ENCODE measurements around the gene CCR7. TPM values are rescaled to one million over a fixed set of nuclear protein-coding genes. Genes with fewer than 3 reads are reported as not detected.

Gene CCR7
- total RNA-seq (under 1 TPM; 0.11 to 0.20 TPM), polyA plus RNA-seq (ENCODE audit: insufficient read length in 2 of 2) (under 1 TPM; 0.17 to 0.33 TPM)
- long read RNA-seq, donor 1, partial matches to known transcripts = 0 of 1 reads
- long read RNA-seq, donor 1, other reads (novel, unspliced or antisense) = 0 of 1 reads
- long read RNA-seq, donor 2 = 0 reads
- long read RNA-seq, donor 3 = 0 reads
- long read RNA-seq, donor 4, partial matches to known transcripts = 0 of 1 reads
- long read RNA-seq, donor 4, other reads (novel, unspliced or antisense) = 0 of 1 reads

- no peaks in the 10 kb centered on the region for H3K36me3 ChIP-seq (ENCODE audit: control insufficient read depth, insufficient read depth, low read length)
- no peak for DNase-seq (ENCODE audit: low read depth in 4 of 6, low spot score in 6 of 6)
- peaks cover 4% of the 10 kb centered on the region for H3K27me3 ChIP-seq (ENCODE audit: control insufficient read depth, insufficient read depth, low read length)
- H3K27ac ChIP-seq (ENCODE audit: low read depth, low read length) = no peak within 1 kb of the TSS
- peaks cover 2% of the 10 kb centered on the region for H3K9me3 ChIP-seq (ENCODE audit: control insufficient read depth, insufficient read depth, low read length)
- peaks cover 6% of the 10 kb centered on the region for H3K4me1 ChIP-seq (ENCODE audit: control insufficient read depth, insufficient read depth, low read length)
- H3K4me3 ChIP-seq (ENCODE audit: low read depth, low read length) = no peak within 1 kb of the TSS
- WGBS (ENCODE audit: insufficient coverage) = 88% methylated on average over 5 of the region's 12 CpGs
Measured at GRCh38 chr17:40564883-40565768, at the start of gene CCR7. Gene CCR7 (minus strand): TSS chr17:40565472. CDS start chr17:40565409, 63 bp downstream.

DNA sequence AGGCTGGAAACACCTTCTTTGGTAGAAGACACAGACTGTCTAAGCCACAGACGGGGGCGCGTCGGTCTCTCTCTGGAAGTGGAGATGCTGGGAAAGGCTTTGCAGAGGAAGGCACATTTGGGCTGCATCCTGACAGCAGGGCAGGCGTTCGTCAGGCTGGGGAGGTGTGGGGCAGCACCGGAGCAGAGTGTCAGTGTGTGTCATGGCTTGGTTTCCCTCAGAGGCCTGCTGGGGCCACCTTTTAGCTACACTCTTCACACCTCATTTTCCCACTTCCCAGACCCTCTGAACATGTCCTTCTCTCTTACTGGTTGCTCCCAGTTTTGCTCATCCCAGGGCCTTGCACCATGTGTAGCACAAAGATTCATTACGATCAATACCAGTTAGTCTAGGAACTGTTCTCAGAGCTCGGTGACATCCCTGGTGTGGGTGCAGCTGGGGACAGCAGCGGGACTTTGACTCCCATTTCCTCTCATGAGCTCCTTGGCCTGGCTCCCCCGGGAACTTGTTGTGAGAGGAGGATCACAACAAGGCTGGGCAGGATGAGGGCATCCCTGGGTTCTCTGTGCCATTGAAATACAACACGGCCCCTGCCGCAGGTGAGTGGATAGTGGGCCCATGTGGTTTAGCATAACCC, 49.3 kb upstream of the CCR7 start:
- Histone ChIP-seq H3K36me3 (ENCODE audit: control insufficient read depth, insufficient read depth, low read length) (no peaks in the 10 kb centered on the region), H3K27me3 (ENCODE audit: control insufficient read depth, insufficient read depth, low read length) (no peaks in the 10 kb centered on the region), H3K27ac (ENCODE audit: low read depth, low read length) (no peak overlapping the region), H3K9me3 (ENCODE audit: control insufficient read depth, insufficient read depth, low read length) (no peaks in the 10 kb centered on the region), H3K4me3 (ENCODE audit: low read depth, low read length) (no peak overlapping the region), H3K4me1 (ENCODE audit: control insufficient read depth, insufficient read depth, low read length) (no peaks in the 10 kb centered on the region)
- 84% methylated on average over 12 of the region's 13 CpGs for WGBS (ENCODE audit: insufficient coverage)
- no peak for DNase-seq (ENCODE audit: low read depth in 4 of 6, low spot score in 6 of 6)

- H3K4me3 ChIP-seq (ENCODE audit: low read depth, low read length) = no peak overlapping the region
- H3K27me3 ChIP-seq (ENCODE audit: control insufficient read depth, insufficient read depth, low read length) = no peaks in the 10 kb centered on the region
- no peak overlapping the region for H3K27ac ChIP-seq (ENCODE audit: low read depth, low read length)
- no peaks in the 10 kb centered on the region for H3K4me1 ChIP-seq (ENCODE audit: control insufficient read depth, insufficient read depth, low read length)
- DNase-seq (ENCODE audit: low read depth in 4 of 6, low spot score in 6 of 6) = no peak
- WGBS (ENCODE audit: insufficient coverage) = 88% methylated on average over 4 of the region's 5 CpGs
- H3K36me3 ChIP-seq (ENCODE audit: control insufficient read depth, insufficient read depth, low read length) = no peaks in the 10 kb centered on the region
- no peaks in the 10 kb centered on the region for H3K9me3 ChIP-seq (ENCODE audit: control insufficient read depth, insufficient read depth, low read length)
Measured at GRCh38 chr17:40613467-40614154, 48.3 kb upstream of the CCR7 start.

GRCh38 chr17:40612599-40613244, 47.5 kb upstream of the CCR7 start:
- Histone ChIP-seq H3K27me3 (ENCODE audit: control insufficient read depth, insufficient read depth, low read length) (no peaks in the 10 kb centered on the region), H3K4me1 (ENCODE audit: control insufficient read depth, insufficient read depth, low read length) (no peaks in the 10 kb centered on the region), H3K4me3 (ENCODE audit: low read depth, low read length) (no peak overlapping the region), H3K36me3 (ENCODE audit: control insufficient read depth, insufficient read depth, low read length) (no peaks in the 10 kb centered on the region), H3K9me3 (ENCODE audit: control insufficient read depth, insufficient read depth, low read length) (no peaks in the 10 kb centered on the region), H3K27ac (ENCODE audit: low read depth, low read length) (no peak overlapping the region)
- peak in 1 of 6 donors; percentile 29 for DNase-seq (ENCODE audit: low read depth in 4 of 6, low spot score in 6 of 6)
- WGBS (ENCODE audit: insufficient coverage) = 76% methylated on average over 11 of the region's 11 CpGs

GRCh38 chr17:40611840-40612474, 46.7 kb upstream of the CCR7 start:
- peak in 2 of 6 donors; percentile 13 to 22 for DNase-seq (ENCODE audit: low read depth in 4 of 6, low spot score in 6 of 6)
- no peaks in the 10 kb centered on the region for H3K4me1 ChIP-seq (ENCODE audit: control insufficient read depth, insufficient read depth, low read length)
- no peaks in the 10 kb centered on the region for H3K9me3 ChIP-seq (ENCODE audit: control insufficient read depth, insufficient read depth, low read length)
- no peaks in the 10 kb centered on the region for H3K36me3 ChIP-seq (ENCODE audit: control insufficient read depth, insufficient read depth, low read length)
- no peak overlapping the region for H3K4me3 ChIP-seq (ENCODE audit: low read depth, low read length)
- WGBS (ENCODE audit: insufficient coverage) = 100% methylated on average over 1 of the region's 7 CpGs
- H3K27ac ChIP-seq (ENCODE audit: low read depth, low read length) = no peak overlapping the region
- no peaks in the 10 kb centered on the region for H3K27me3 ChIP-seq (ENCODE audit: control insufficient read depth, insufficient read depth, low read length)

DNA sequence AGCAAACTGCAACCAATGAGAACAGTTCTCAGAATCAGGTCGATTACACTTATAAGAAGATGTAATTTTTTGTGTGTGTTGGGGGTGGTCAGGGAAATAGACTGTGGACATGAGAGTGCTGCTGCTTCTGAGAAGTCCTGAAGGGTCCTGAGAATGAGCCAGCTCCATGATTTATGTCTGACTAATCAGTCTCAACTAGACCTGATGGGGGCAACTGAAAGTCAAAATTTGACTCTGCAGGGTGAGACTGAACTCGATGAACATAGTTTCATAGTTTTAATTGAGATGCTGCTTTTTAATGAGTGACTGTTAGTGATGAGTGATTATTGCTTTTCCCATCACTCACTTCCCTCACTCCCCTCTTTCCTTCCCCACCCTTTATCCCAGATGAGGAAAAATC, 45.1 kb upstream of the CCR7 start:
- DNase-seq (ENCODE audit: low read depth in 4 of 6, low spot score in 6 of 6) = no peak
- Histone ChIP-seq H3K4me3 (ENCODE audit: low read depth, low read length) (no peak overlapping the region), H3K27me3 (ENCODE audit: control insufficient read depth, insufficient read depth, low read length) (no peaks in the 10 kb centered on the region), H3K9me3 (ENCODE audit: control insufficient read depth, insufficient read depth, low read length) (no peaks in the 10 kb centered on the region), H3K4me1 (ENCODE audit: control insufficient read depth, insufficient read depth, low read length) (no peaks in the 10 kb centered on the region), H3K27ac (ENCODE audit: low read depth, low read length) (no peak overlapping the region), H3K36me3 (ENCODE audit: control insufficient read depth, insufficient read depth, low read length) (no peaks in the 10 kb centered on the region)
- 100% methylated on average over 1 of the region's 2 CpGs for WGBS (ENCODE audit: insufficient coverage)

DNA sequence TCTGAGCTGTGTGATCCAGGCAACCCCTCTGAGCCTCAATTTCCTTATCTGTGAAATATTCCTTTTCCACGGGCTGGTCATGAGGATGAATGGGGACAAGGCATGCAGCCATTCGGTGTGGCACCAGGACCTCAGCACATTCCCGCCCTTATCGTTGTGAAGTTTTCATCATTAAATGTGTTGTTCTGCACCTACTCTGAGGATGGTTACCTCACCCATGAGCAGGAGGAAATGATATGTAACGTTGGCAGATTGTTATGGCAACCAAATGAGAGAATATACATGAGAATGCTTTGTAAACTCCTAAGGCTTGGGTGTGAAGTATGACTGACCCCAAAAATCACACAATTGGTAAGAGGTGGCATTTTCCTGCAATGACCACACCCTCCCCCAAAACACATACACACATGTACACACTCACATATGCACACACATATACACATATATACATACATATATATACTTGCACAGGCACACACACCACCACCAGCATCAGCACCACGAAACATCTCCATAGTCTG, 42.8 kb upstream of the CCR7 start:
- H3K36me3 ChIP-seq (ENCODE audit: control insufficient read depth, insufficient read depth, low read length) = no peaks in the 10 kb centered on the region
- 92% methylated on average over 4 of the region's 6 CpGs for WGBS (ENCODE audit: insufficient coverage)
- H3K4me3 ChIP-seq (ENCODE audit: low read depth, low read length) = no peak overlapping the region
- no peaks in the 10 kb centered on the region for H3K9me3 ChIP-seq (ENCODE audit: control insufficient read depth, insufficient read depth, low read length)
- no peak for DNase-seq (ENCODE audit: low read depth in 4 of 6, low spot score in 6 of 6)
- no peaks in the 10 kb centered on the region for H3K27me3 ChIP-seq (ENCODE audit: control insufficient read depth, insufficient read depth, low read length)
- H3K27ac ChIP-seq (ENCODE audit: low read depth, low read length) = no peak overlapping the region
- no peaks in the 10 kb centered on the region for H3K4me1 ChIP-seq (ENCODE audit: control insufficient read depth, insufficient read depth, low read length)

DNA sequence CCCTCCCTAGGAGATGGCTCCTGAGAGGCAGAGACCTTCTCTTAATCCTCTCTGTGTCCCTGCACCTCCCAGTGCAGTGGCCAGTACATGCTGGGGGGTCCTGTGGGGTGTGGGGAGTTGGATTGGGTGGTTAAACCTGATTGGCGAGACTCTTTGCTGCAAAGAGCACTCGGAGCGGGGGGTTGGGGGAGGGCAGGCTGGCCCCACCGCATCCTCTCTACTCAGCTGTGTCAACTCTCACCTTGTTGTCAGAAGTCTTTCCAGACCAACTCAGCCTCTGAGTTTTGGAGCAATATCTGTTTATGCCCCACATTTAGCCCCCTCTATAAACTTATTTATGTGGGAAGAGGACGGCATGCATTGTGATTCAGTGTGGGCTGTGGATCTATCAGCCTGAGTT, 42.4 kb upstream of the CCR7 start:
- no peak overlapping the region for H3K27ac ChIP-seq (ENCODE audit: low read depth, low read length)
- H3K9me3 ChIP-seq (ENCODE audit: control insufficient read depth, insufficient read depth, low read length) = no peaks in the 10 kb centered on the region
- H3K4me1 ChIP-seq (ENCODE audit: control insufficient read depth, insufficient read depth, low read length) = no peaks in the 10 kb centered on the region
- no peaks in the 10 kb centered on the region for H3K27me3 ChIP-seq (ENCODE audit: control insufficient read depth, insufficient read depth, low read length)
- WGBS (ENCODE audit: insufficient coverage) = 67% methylated on average over 4 of the region's 5 CpGs
- DNase-seq (ENCODE audit: low read depth in 4 of 6, low spot score in 6 of 6) = no peak
- H3K36me3 ChIP-seq (ENCODE audit: control insufficient read depth, insufficient read depth, low read length) = no peaks in the 10 kb centered on the region
- H3K4me3 ChIP-seq (ENCODE audit: low read depth, low read length) = no peak overlapping the region

All from spinal cord (tissue), 10 donors.